Heart right ventricle (tissue), 16 donors: ENCODE data around the gene FRMD6. TPM values are rescaled to one million over a fixed set of nuclear protein-coding genes. Genes with fewer than 3 reads are reported as not detected.

Experiments
- ATAC-seq, 8 donors: fragments of 200-7000 bp; cut with Tn5 transposase; one replicate each; pipeline ENCODE4 v1.9.1; 2020; ENCODE audit warnings: mild to moderate bottlenecking in 8 of 8, moderate library complexity in 8 of 8, moderate number of reproducible peaks in 1 of 8
- DNase-seq, 2 donors: peaks; one replicate each; pipeline ENCODE4 v3.0.0-alpha.2; 2020
- H3K27ac ChIP-seq, 10 donors: fragments of 200-600 bp; sonication (generic) in 2 of 10; one replicate each; pipeline versions ENCODE4 v1.5.0 to v1.8.0; 2020 to 2022; ENCODE audit warnings: mild to moderate bottlenecking in 3 of 10
- H3K27me3 ChIP-seq, 7 donors: fragments of 200-600 bp; one replicate each; pipeline ENCODE4 v1.8.0; 2021 to 2022; ENCODE audit warnings: mild to moderate bottlenecking in 2 of 7
- H3K36me3 ChIP-seq, 9 donors: fragments of 200-600 bp; sonication (generic) in 1 of 9; one replicate each; pipeline versions ENCODE4 v1.5.0 to v1.8.0; 2020 to 2022; ENCODE audit warnings: mild to moderate bottlenecking in 2 of 9
- H3K4me1 ChIP-seq, 9 donors: fragments of 200-600 bp; sonication (generic) in 1 of 9; one replicate each; pipeline versions ENCODE4 v1.5.0 to v1.8.0; 2020 to 2022; ENCODE audit warnings: mild to moderate bottlenecking in 4 of 9
- H3K4me3 ChIP-seq, 10 donors: fragments of 200-600 bp; sonication (generic) in 2 of 10; one replicate each; pipeline versions ENCODE4 v1.5.0 to v1.8.0; 2020 to 2022; ENCODE audit warnings: mild to moderate bottlenecking in 7 of 10, moderate library complexity in 2 of 10
- H3K9me3 ChIP-seq, 11 donors: fragments of 200-600 bp in 10 of 11; sonication (generic) in 2 of 11; one replicate each; pipeline versions ENCODE4 v1.5.0 to v1.8.0; 2013 to 2022; ENCODE audit warnings: mild to moderate bottlenecking in 2 of 11, control low read depth in 1 of 11, moderate library complexity in 1 of 11
- CTCF ChIP-seq, 9 donors: fragments of 200-600 bp; sonication (generic) in 2 of 9; IDR thresholded peaks; one replicate each; pipeline versions ENCODE4 v1.5.0 to v1.8.0; 2021 to 2022; ENCODE audit warnings: antibody characterized with exemption in 9 of 9, mild to moderate bottlenecking in 5 of 9, moderate library complexity in 1 of 9
- WGBS, 2 donors: extraction: QIAGEN DNeasy Blood & Tissue Kit; methylation state at CpG; one replicate each; pipeline ENCODE4 v1.1.7; 2013; ENCODE audit warnings: inconsistent platforms in 1 of 2; 5-methylcytosine and 5-hydroxymethylcytosine counted together
- intact Hi-C, 10 donors: fragments of 100-400 bp; cut with DNase I; formaldehyde crosslinking; loops; one replicate each; pipeline versions ENCODE4 v1.11.1 to v1.14.2; 2022
- polyA plus RNA-seq, 2 donors: library from polyadenylated mRNA; stranded (reverse); fragments of 200-250 nt; gene quantifications; one replicate each; pipeline ENCODE4 v1.2.3, GENCODE V29; 2013
- total RNA-seq, 10 donors: library from RNA; stranded (reverse); fragmentation: NEBNext Ultra II Directional in 3 of 10; extraction: Animal tissue kit (Norgen Biotek cat#: 25700) in 3 of 10; gene quantifications; one replicate each; pipeline versions ENCODE4 v1.2.1 to v1.2.4, GENCODE V29; 2021 to 2023
- donor health status: Arrhythmogenic right ventricular cardiomyopathy.
- donor health status: ischemic (EF 13 %, LVEDD 7.1; RV severe dilation, severe dysfunction).
- donor health status: healthy with polysubstance abuse.
- donor health status: DM: no; HTN: yes; CAD: no.
- donor health status: DM: no; HTN: no; CAD: no.
- donor health status: ischemic (EF 25% LVEDD 6.9; RV normal size, moderate dysfunction).
- donor health status: ischemic (EF 25% LVEDD 5.7; RV mildly dilated, moderate dysfunction).
- donor health status: healthy.
- donor health status: DM: yes; HTN: yes; CAD: no.
- donor health status: Ischemic cardiomyopathy.
- donor health status: ischemic (EF 35%, LVEDD 5.7; RV mildly dilated, moderate dysfunction).
- donor health status: nonischemic (EF 11% LVEDD 7.7; RV severe dilation, severe dysfunction).
- donor health status: DM: yes; HTN: yes; CAD: no.
- donor health status: PGD.
- donor health status: ischemic (EF 29% LVEDD 5.4; RV normal size, mild dysfunction).
- donor health status: nonischemic (EF 23%, LVEDD 6.1; RV moderate dilation, normal function).

The FRMD6 gene
- total and polyA plus RNA-seq, 12 donors = 2.2 to 14.2 (median 6.6) TPM

- WGBS, 2 donors = 76 to 88% methylated on average over 1 of the region's 1 CpG
- Histone ChIP-seq H3K36me3 (no peaks in the 10 kb centered on the region), H3K27ac (no peak overlapping the region), H3K27me3 (no peaks in the 10 kb centered on the region), H3K4me3 (no peak overlapping the region), H3K4me1 (peaks cover 0 to 46% (median 16%) of the 10 kb centered on the region in 9 donors), H3K9me3 (no peaks in the 10 kb centered on the region)
- ATAC-seq = no peak
- intact Hi-C loops = no loop called here
- DNase-seq = no peak
- TF ChIP-seq CTCF (IDR thresholded peaks at IDR 0.05) = no peak
These were observed 29.7 kb downstream of the FRMD6 start for GRCh38 chr14:51681411-51681810.

- peaks cover 0 to 46% (median 16%) of the 10 kb centered on the region in 9 donors for H3K4me1 ChIP-seq
- no peak for TF ChIP-seq CTCF (IDR thresholded peaks at IDR 0.05)
- H3K27me3 ChIP-seq = no peaks in the 10 kb centered on the region
- H3K9me3 ChIP-seq = no peaks in the 10 kb centered on the region
- H3K4me3 ChIP-seq = no peak overlapping the region
- H3K36me3 ChIP-seq = no peaks in the 10 kb centered on the region
- DNase-seq = no peak
- WGBS, 2 donors = 80 to 83% methylated on average over 1 of the region's 1 CpG
- no peak for ATAC-seq
- intact Hi-C loops = no loop called here
- no peak overlapping the region for H3K27ac ChIP-seq
These were observed 30.7 kb downstream of the FRMD6 start for GRCh38 chr14:51682411-51682810.

- Histone ChIP-seq H3K36me3 (peaks cover 0 to 4% (median 0%) of the 10 kb centered on the region in 9 donors), H3K4me1 (peaks cover 0 to 32% (median 4%) of the 10 kb centered on the region in 9 donors), H3K9me3 (no peaks in the 10 kb centered on the region), H3K27ac (no peak overlapping the region), H3K4me3 (no peak overlapping the region), H3K27me3 (no peaks in the 10 kb centered on the region)
- no peak for DNase-seq
- TF ChIP-seq CTCF (IDR thresholded peaks at IDR 0.05) = no peak
- intact Hi-C loops = no loop called here
- no peak for ATAC-seq
These were observed 33.0 kb downstream of the FRMD6 start for GRCh38 chr14:51684760-51685159.

GRCh38 chr14:51691176-51691575 lies 39.5 kb downstream of the FRMD6 start:
- Histone ChIP-seq H3K4me3 (no peak overlapping the region), H3K27me3 (no peaks in the 10 kb centered on the region), H3K9me3 (no peaks in the 10 kb centered on the region), H3K4me1 (peaks cover 0 to 18% (median 0%) of the 10 kb centered on the region in 9 donors), H3K27ac (no peak overlapping the region), H3K36me3 (peaks cover 0 to 50% (median 0%) of the 10 kb centered on the region in 9 donors)
- TF ChIP-seq CTCF (IDR thresholded peaks at IDR 0.05) = no peak
- intact Hi-C loops = no loop called here
- DNase-seq = no peak
- ATAC-seq = no peak
- 97 to 100% methylated on average over 1 of the region's 1 CpG for WGBS, 2 donors
